Left ventricle myocardium superior (tissue), 1 donor: ENCODE measurements around the gene SKOR1. TPM values are rescaled to one million over a fixed set of nuclear protein-coding genes. Genes with fewer than 3 reads are reported as not detected.

ENCODE experiments used
- ATAC-seq: fragments of 200-7000 bp; cut with Tn5 transposase; one replicate; pipeline ENCODE4 v1.9.1; 2020; ENCODE audit warnings: mild to moderate bottlenecking, moderate library complexity
- DNase-seq: peaks from one replicate; pipeline ENCODE4 v3.0.0-alpha.2; 2020
- intact Hi-C: fragments of 100-400 bp; cut with micrococcal nuclease; formaldehyde crosslinking; loops from one replicate; pipeline ENCODE4 v1.11.0; 2022
- total RNA-seq: library from RNA; stranded (reverse); fragmentation: NEBNext Ultra II Directional; extraction: Animal tissue kit (Norgen Biotek cat#: 25700); gene quantifications from one replicate; pipeline ENCODE4 v1.2.1, GENCODE V29; 2021
- donor health status: DM: no; HTN: yes; CAD: no; lungs with severe emphysema.

SKOR1 gene
- total RNA-seq, 1 donor from 2014 or later, result 0.07 TPM

GRCh38 chr15:67865331-67865730, 40.0 kb downstream of the SKOR1 start:
- no peak for ATAC-seq
- intact Hi-C loops, result no loop called here
- no peak for DNase-seq

- DNase-seq, result no peak
- intact Hi-C loops, result no loop called here
- no peak for ATAC-seq
Observed at GRCh38 chr15:67865766-67866165, 40.5 kb downstream of the SKOR1 start.

- ATAC-seq (no peak), DNase-seq (no peak)
- intact Hi-C loops, result no loop called here
Observed at GRCh38 chr15:67869701-67870100, 44.4 kb downstream of the SKOR1 start.

- intact Hi-C loops, result no loop called here
- no peak for ATAC-seq
- no peak for DNase-seq
Observed at GRCh38 chr15:67870868-67871408, 45.6 kb downstream of the SKOR1 start.

- ATAC-seq, result no peak
- DNase-seq, result no peak
- intact Hi-C loops, result no loop called here
Observed at GRCh38 chr15:67873777-67874176, 48.5 kb downstream of the SKOR1 start.

- ATAC-seq (no peak), DNase-seq (no peak)
- intact Hi-C loops, result no loop called here
Observed at GRCh38 chr15:67878712-67879206, 53.5 kb downstream of the SKOR1 start.

- intact Hi-C loops, result no loop called here
- ATAC-seq (no peak), DNase-seq (no peak)
Observed at GRCh38 chr15:67879440-67880129, 54.3 kb downstream of the SKOR1 start.

- ATAC-seq (no peak), DNase-seq (no peak)
- intact Hi-C loops, result no loop called here
Observed at GRCh38 chr15:67880651-67881182, 55.4 kb downstream of the SKOR1 start.

GRCh38 chr15:67882487-67883233, 57.4 kb downstream of the SKOR1 start:
- ATAC-seq (no peak), DNase-seq (no peak)
- intact Hi-C loops, result no loop called here

GRCh38 chr15:67883234-67883773, 58.0 kb downstream of the SKOR1 start:
- intact Hi-C loops, result no loop called here
- no peak for ATAC-seq
- DNase-seq, result no peak

GRCh38 chr15:67884009-67884408, 58.7 kb downstream of the SKOR1 start:
- DNase-seq (no peak), ATAC-seq (no peak)
- intact Hi-C loops, result no loop called here

Other genes starting within 250 kb of the SKOR1 start
- not detected for gene RNU6-1, start 14.5 kb downstream of the SKOR1 start, total RNA-seq
- 27.2 TPM for gene PIAS1, start 228.8 kb downstream of the SKOR1 start, total RNA-seq